Measurements from ENCODE around the gene PDE11A. TPM values are rescaled to one million over a fixed set of nuclear protein-coding genes. Genes with fewer than 3 reads are reported as not detected.

Gene PDE11A
- total and polyA plus RNA-seq, 2 of the 13 experiments (the other 11 are each of a cell fraction or from before 2014, with no cell fraction given): 1.2 to 1.7 TPM

DNA sequence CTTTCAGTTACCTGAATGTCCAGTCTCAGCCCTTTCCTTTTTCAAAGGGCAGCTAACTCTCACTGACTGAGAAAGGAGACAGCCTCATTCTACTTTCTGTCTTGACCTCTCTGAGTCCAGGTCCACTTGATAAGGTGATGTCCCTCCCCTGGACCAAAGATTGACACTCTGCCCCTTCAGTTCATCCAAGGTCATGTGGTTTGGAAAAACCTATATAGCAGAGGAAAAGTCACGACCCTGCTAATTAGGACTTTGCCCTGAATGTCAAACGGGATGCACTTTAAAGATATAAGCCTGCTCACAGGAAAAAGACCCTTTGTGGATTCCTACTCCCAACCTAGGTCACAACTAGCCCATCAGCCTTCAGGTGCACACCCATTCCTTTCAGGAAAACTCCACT, 471.7 kb downstream of the PDE11A start (continued):
- TF ChIP-seq ZBTB1 (CRISPR knock-in tag; IDR thresholded peaks at IDR 0.05; ENCODE audit: borderline replicate concordance): no peak
- no peak for TF ChIP-seq ARID2 (CRISPR knock-in tag; IDR thresholded peaks at IDR 0.05; ENCODE audit: borderline replicate concordance)
- TF ChIP-seq ZNF143 (CRISPR knock-in tag; IDR thresholded peaks at IDR 0.05): no peak
- TF ChIP-seq, protein P1, sequence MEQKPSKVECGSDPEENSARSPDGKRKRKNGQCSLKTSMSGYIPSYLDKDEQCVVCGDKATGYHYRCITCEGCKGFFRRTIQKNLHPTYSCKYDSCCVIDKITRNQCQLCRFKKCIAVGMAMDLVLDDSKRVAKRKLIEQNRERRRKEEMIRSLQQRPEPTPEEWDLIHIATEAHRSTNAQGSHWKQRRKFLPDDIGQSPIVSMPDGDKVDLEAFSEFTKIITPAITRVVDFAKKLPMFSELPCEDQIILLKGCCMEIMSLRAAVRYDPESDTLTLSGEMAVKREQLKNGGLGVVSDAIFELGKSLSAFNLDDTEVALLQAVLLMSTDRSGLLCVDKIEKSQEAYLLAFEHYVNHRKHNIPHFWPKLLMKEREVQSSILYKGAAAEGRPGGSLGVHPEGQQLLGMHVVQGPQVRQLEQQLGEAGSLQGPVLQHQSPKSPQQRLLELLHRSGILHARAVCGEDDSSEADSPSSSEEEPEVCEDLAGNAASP (CRISPR knock-in tag; IDR thresholded peaks at IDR 0.05; ENCODE audit: borderline replicate concordance): peak; percentile 90; the same call in 1 of the 2 replicates
- TF ChIP-seq, protein P2, sequence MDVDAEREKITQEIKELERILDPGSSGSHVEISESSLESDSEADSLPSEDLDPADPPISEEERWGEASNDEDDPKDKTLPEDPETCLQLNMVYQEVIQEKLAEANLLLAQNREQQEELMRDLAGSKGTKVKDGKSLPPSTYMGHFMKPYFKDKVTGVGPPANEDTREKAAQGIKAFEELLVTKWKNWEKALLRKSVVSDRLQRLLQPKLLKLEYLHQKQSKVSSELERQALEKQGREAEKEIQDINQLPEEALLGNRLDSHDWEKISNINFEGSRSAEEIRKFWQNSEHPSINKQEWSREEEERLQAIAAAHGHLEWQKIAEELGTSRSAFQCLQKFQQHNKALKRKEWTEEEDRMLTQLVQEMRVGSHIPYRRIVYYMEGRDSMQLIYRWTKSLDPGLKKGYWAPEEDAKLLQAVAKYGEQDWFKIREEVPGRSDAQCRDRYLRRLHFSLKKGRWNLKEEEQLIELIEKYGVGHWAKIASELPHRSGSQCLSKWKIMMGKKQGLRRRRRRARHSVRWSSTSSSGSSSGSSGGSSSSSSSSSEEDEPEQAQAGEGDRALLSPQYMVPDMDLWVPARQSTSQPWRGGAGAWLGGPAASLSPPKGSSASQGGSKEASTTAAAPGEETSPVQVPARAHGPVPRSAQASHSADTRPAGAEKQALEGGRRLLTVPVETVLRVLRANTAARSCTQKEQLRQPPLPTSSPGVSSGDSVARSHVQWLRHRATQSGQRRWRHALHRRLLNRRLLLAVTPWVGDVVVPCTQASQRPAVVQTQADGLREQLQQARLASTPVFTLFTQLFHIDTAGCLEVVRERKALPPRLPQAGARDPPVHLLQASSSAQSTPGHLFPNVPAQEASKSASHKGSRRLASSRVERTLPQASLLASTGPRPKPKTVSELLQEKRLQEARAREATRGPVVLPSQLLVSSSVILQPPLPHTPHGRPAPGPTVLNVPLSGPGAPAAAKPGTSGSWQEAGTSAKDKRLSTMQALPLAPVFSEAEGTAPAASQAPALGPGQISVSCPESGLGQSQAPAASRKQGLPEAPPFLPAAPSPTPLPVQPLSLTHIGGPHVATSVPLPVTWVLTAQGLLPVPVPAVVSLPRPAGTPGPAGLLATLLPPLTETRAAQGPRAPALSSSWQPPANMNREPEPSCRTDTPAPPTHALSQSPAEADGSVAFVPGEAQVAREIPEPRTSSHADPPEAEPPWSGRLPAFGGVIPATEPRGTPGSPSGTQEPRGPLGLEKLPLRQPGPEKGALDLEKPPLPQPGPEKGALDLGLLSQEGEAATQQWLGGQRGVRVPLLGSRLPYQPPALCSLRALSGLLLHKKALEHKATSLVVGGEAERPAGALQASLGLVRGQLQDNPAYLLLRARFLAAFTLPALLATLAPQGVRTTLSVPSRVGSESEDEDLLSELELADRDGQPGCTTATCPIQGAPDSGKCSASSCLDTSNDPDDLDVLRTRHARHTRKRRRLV (CRISPR knock-in tag; IDR thresholded peaks at IDR 0.05): no peak
- TF ChIP-seq, protein P3, sequence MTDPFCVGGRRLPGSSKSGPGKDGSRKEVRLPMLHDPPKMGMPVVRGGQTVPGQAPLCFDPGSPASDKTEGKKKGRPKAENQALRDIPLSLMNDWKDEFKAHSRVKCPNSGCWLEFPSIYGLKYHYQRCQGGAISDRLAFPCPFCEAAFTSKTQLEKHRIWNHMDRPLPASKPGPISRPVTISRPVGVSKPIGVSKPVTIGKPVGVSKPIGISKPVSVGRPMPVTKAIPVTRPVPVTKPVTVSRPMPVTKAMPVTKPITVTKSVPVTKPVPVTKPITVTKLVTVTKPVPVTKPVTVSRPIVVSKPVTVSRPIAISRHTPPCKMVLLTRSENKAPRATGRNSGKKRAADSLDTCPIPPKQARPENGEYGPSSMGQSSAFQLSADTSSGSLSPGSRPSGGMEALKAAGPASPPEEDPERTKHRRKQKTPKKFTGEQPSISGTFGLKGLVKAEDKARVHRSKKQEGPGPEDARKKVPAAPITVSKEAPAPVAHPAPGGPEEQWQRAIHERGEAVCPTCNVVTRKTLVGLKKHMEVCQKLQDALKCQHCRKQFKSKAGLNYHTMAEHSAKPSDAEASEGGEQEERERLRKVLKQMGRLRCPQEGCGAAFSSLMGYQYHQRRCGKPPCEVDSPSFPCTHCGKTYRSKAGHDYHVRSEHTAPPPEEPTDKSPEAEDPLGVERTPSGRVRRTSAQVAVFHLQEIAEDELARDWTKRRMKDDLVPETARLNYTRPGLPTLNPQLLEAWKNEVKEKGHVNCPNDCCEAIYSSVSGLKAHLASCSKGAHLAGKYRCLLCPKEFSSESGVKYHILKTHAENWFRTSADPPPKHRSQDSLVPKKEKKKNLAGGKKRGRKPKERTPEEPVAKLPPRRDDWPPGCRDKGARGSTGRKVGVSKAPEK (CRISPR knock-in tag; IDR thresholded peaks at IDR 0.05; ENCODE audit: borderline replicate concordance): no peak
- TF ChIP-seq RFX5 (IDR thresholded peaks at IDR 0.05; ENCODE audit: low read depth, low read length): no peak
- TF ChIP-seq HIVEP1 (CRISPR knock-in tag; IDR thresholded peaks at IDR 0.05): no peak
- 0 out of 2 replicates have a peak, but pooled peaks have one; percentile 36 for TF ChIP-seq ZNF232 (CRISPR knock-in tag; IDR thresholded peaks at IDR 0.05; ENCODE audit: borderline replicate concordance)
- no peak for TF ChIP-seq NFYB (CRISPR knock-in tag; IDR thresholded peaks at IDR 0.05)
- no peak for TF ChIP-seq ZNF724P (CRISPR knock-in tag; IDR thresholded peaks at IDR 0.05; ENCODE audit: borderline replicate concordance)
- TF ChIP-seq ERF (CRISPR knock-in tag; IDR thresholded peaks at IDR 0.05): no peak
- no peak for TF ChIP-seq SRF (IDR thresholded peaks at IDR 0.05; ENCODE audit: low read depth, low read length)
- no peak for TF ChIP-seq ZNF335 (CRISPR knock-in tag; IDR thresholded peaks at IDR 0.05)
- 0 out of 2 replicates have a peak, but pooled peaks have one; percentile 23 for TF ChIP-seq HDAC2 (CRISPR knock-in tag; IDR thresholded peaks at IDR 0.05)
- no peak for TF ChIP-seq ZNF550 (CRISPR knock-in tag; IDR thresholded peaks at IDR 0.05; ENCODE audit: borderline replicate concordance)
- no peak for TF ChIP-seq ZNF790 (CRISPR knock-in tag; IDR thresholded peaks at IDR 0.05; ENCODE audit: borderline replicate concordance)
- TF ChIP-seq MED1 (CRISPR knock-in tag; IDR thresholded peaks at IDR 0.05): 0 out of 2 replicates have a peak, but pooled peaks have one; percentile 20
- TF ChIP-seq SMYD3 (CRISPR knock-in tag; IDR thresholded peaks at IDR 0.05): no peak
- no peak for TF ChIP-seq HDAC6 (IDR thresholded peaks at IDR 0.05; ENCODE audit: low read depth, low read length)
- TF ChIP-seq ARNTL (CRISPR knock-in tag; IDR thresholded peaks at IDR 0.05): no peak
- no peak for TF ChIP-seq ZFP62 (CRISPR knock-in tag; IDR thresholded peaks at IDR 0.05)
- TF ChIP-seq ZMAT3 (CRISPR knock-in tag; conservative IDR thresholded peaks at IDR 0.05): no peak
- TF ChIP-seq ATRX (CRISPR knock-in tag; IDR thresholded peaks at IDR 0.05; ENCODE audit: borderline replicate concordance): no peak
